HG03097 (cell line): ENCODE results near the gene SYNGR1.

ENCODE experiments used
- ATAC-seq: cut with Tn5 transposase; IDR thresholded peaks from one replicate; pipeline ENCODE4 v1.9.1; 2021; ENCODE audit not compliant: unreplicated experiment, low FRiP score

The SYNGR1 gene

DNA sequence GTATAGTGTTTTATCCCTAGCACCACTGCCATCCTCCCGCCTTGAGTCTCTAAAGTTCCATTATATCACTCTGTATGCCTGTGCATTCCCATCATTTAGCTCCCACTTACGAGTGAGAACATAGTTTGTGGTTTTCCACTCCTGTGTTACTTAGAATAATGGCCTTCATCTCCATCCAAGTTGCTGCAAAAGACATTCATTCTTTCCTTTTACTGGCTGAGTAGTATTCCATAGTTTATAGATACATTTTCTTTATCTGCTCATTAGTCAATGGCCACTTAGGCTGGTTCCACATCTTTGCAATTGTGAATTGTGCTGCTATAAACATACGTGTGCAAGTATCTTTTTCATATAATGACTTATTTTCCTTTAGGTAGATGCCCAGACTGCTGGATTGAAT lies 74.2 kb downstream of the SYNGR1 start:
- no peak for ATAC-seq

DNA sequence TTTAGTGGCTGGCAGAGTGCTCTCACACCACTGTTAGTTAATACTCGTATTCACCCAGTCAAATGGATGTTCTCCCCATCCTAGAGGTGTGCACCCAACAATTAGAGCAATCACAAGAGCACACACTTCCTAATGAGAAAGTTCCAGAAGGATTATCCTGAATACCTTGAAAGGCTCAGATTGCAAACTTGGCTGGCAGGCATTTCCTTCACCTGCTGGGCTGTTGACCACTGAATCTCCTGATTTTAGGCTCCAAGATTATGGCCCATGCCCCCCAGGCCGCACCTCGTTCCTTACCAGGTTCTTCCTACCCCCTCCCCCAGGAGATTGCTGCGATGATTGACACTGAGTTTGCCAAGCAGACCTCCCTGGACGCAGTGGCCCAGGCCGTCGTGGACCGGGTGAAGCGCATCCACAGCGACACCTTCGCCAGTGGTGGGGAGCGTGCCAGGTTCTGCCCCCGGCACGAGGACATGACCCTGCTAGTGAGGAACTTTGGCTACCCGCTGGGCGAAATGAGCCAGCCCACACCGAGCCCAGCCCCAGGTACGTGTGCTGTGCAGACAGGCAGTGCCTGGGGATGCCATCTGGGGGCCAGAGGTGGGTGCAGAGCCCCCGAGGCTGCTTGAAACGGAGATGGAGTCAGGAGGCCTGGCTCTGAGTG lies 76.7 kb downstream of the SYNGR1 start:
- ATAC-seq = no peak

DNA sequence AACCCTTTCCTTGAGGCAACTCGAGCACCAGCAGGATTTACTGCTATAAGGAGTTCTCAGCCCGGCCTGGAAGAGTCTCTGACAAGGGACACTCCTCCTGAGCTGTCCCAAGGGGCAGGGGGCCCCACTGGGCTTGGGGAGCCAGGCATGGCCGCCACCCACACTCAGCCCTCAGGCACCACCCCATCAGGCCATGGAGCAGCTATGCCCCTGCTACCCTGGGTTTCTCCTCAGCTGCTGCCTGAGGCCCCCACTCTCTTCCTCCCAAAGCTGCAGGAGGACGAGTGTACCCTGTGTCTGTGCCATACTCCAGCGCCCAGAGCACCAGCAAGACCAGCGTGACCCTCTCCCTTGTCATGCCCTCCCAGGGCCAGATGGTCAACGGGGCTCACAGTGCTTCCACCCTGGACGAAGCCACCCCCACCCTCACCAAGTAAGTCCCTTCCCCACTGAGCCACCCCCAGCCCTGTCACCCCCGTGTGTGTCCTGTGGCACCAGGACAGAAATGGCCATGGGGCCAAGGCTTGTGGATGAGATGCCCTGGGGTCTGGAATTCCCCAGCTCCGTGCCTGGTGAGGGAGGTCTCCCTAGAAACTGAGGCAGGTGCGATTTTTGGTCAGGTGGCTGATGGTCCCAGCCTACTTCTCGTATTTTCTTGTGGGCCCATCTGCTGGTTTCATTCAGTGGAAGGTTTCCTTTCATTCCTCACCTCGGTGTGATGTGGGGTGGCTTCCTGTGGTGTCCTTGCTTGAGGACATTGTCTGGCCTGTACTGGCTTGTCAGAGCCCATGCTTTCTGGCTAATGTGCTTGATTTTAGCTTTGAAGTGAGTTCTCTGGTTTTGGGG lies 78.2 kb downstream of the SYNGR1 start:
- ATAC-seq = no peak

DNA sequence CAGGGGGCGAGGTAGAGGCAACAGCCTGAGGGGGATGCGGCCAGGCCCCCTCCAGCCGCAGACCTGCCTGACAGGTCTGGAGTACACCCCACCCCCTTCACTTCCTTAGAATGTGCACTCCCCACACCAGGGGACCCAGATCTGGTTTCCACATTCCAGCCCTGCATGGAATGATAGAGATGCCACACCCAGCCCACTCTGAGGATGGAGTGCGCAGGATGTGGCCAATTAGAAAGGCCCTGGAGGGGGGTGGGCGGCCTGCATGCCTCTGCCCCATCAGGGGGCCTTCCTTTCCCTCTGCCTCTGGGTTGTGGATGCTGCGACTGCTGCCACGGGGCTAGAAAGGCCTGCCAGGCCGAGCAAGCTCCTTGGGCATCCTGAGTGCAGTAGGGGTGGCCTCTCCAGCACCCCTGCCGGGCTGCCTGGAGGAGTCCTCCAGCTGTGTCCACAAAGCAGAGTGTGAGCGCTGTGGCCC lies 78.8 kb downstream of the SYNGR1 start:
- no peak for ATAC-seq

DNA sequence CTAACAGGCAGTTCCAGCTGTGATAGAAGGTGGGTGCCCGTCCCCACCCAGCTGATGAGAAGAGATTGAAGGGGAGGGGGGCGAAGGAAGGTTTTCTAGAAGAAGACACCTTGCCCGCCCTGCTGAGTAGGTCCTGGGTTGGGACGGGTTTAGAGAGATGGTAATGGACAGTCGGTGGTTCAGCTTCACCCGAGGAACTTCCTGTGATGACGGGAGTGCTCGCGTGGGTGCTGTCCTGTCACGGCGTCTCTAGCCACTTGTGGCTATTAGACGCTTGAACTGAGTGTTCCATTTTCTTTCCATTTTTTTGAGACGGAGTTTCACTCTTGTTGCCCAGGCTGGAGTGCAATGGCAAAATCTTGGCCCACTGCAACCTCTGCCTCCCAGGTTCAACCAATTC lies 79.4 kb downstream of the SYNGR1 start:
- no peak for ATAC-seq

DNA sequence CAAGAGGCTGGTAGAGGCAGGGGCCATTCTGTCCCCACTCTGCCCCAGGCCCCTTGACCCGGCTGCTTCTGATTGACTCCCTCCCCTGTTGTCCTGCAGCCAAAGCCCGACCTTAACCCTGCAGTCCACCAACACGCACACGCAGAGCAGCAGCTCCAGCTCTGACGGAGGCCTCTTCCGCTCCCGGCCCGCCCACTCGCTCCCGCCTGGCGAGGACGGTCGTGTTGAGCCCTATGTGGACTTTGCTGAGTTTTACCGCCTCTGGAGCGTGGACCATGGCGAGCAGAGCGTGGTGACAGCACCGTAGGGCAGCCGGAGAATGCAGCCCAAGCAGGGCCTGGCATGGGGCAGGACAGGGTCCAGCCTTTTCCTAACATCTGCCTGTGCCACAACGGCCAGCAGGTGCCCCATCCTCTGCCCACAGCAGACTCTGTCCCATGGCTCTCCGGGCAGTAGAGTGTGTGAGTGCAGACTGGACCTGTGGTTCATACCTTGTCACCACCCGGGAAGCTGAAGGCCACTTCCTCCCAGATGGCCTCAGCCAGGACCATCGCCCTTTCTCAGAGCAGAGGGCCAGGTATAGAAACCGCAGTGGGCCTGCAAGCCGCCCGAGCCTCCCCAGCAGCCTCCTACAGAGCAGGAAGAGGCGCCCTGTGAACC lies 80.3 kb downstream of the SYNGR1 start:
- ATAC-seq = no peak

DNA sequence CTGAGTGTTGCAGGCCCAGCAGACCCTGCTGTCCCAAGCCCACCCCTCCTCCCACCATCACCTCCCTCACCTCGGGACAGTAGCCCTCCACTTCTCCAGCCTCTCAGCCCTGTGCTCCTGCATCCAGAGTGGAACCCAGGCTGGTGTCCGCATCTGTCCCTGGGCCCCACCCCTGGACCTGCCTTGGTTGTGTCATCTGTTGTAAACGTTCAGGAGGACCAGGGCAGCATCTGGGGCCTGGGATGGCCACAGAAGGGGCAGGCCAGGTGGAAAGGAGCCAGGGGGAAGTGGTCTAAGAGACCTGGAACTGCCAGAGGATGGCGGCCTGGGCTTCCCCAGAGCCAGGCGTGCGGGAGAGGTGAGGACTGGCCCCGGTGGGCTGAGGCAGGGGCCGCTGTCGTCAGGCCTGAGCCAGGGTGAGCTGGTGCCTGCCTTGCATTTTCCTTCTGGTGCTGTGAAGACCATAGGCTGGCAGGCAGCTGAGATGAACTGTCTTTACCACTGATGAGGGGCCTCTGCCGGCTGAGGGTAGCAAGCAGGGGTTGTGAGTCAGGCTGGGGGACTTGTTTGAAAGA lies 80.9 kb downstream of the SYNGR1 start:
- no peak for ATAC-seq

DNA sequence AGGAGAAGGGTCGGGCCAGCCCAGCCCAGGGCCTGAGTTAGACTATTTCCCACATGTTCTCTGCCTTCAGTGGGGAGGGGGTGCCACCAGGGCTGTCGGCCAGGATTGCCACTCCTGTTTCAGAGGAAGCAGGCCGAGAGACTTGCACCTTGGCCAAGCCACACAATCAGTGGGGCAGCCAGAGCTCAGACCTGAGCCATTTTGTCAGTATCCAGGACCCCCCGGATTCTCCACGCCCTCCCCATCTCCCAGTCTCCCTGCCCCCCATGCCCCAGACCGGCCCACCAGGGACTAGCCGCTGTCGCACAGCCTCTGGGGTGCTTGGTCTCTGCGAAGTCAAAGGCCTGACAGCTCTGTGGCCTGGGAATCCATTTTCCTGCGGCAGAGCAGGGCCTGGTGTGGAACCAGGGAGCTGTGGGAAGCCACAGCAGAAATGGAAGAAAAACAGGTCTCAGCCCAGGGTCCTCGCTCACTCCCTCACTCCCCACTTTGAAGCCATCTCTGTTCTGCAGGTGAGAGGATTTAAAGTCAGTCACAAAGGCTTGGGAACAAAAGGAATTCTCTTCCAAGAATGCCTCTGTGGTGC lies 81.5 kb downstream of the SYNGR1 start:
- no peak for ATAC-seq

DNA sequence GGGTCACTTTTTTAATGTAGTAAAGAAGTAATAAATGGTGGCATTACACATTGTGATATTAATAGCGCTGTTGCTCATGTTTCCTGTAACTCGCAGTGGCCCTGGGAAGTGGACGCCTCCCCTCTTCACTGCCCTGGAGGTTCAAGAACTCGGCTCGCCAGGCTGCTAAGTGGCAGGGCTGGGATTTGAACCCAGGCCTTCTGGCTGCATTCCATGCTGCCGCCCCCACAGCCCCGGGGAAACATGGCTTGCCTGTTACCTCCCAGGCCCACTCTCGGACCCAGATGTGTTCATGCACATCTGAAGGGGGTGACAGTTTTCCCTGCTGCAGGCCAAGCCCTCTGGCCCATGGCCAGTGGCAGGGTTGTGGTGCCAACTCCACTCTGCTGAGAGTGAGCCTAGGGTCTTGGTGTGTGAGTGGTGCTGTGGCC lies 82.0 kb downstream of the SYNGR1 start:
- no peak for ATAC-seq

DNA sequence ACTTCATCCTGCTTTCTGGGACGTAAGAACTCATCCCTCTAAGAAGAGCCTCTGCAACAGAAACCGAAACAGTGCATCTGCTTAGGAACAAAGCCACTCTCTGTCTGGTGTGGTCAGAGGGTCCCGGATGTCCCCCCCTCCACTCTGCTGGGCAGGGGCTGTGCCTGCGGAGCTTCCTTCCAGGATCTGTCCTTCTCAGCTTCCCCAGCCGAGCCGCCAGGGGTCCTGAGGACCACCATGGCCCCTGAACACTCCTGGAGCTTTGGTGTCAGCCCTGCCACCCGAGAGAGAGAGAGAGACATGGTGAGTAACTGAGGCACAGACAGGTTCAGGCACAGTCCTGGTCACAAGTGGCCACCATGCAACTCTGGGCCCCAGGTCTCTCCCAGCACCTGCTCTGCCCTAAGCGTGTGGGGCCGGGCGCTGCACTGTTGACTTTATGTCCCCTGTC lies 82.6 kb downstream of the SYNGR1 start:
- no peak for ATAC-seq

DNA sequence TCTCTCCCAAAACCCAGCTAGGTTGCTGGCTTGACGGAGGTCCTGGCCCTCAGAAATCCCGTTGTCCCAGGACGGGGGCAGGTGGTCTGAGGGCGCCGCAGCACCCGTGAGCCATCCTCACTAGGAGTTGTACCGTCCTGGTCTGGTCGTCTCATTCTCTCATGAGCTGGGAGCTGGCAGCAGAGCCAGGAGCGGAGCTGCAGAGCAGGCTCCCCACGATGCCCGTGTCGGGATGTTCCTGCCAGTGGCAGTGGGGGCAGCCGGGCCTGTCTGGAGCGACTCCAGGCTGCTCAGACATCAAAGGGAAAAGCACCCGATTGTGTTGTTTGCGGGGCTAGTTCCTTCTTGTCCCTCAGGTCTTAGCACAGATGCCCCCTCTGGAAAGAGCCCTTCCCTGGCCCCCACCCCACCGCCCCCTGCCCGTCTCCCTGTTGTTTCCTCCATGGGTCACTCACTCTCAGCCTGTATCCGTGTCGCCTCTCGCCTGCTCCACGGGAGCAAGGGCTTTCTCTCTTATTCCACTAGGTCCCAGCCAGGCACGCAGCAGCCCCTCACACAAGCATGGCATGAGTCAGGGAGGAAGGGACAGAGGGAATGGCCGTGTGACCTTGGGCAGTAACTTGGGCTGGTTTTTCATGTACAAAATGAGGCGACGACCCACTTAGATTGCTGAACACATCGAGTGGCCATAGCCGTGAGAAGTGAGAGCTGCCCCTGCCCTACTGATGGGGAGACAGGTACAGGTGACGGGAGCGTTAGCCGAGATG lies 83.9 kb downstream of the SYNGR1 start:
- ATAC-seq = no peak

DNA sequence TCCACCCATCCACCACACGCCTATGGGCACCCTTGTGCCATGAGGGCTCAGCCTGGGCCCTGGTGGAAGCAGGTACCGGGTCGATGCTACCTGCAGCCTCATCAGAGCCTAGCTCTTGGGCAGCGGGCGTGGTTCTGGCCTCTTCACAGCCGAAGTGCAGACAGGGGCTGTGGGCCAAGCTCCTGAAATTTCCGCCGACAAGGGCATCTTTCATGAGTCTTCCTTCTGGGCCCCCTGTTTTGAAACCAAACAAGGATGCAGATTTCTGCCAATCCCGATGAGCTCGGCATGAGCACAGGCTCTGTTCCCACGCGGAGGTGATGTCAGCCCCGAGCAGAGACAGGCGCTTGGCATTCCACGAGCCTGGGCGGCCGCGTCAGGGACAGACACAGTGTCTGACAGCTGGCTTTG lies 84.5 kb downstream of the SYNGR1 start:
- no peak for ATAC-seq

DNA sequence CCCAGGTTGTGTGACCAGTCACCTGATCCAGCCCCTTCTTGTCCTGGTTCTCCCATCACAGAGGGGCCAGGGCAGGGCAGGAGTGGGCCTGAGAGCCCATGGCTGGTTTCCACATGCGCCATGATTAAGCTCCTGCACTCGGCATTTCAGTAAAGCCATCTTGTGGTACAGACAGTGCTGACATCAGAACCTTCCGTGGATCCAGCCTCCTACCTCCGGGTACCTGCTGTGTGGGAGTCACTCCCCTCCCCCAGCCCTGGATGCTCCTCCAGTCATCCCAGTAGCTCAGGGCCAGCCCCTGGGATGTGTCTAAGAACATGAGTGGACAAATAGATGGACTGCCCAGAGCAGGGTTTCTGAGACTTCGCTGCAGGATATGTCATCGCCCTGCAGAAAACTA lies 84.9 kb downstream of the SYNGR1 start:
- ATAC-seq = no peak
